Neural crest cell (in vitro differentiated cells): ENCODE data around the gene REX1BD. TPM values are rescaled to one million over a fixed set of nuclear protein-coding genes. Genes with fewer than 3 reads are reported as not detected.
A peak's percentile ranks its signal among the peaks of the same experiment; 100 is the strongest.

Experiments used
- DNase-seq: peaks from one replicate; pipeline ENCODE4 v3.0.0; 2021; ENCODE audit warnings: low read depth, mixed read lengths, low spot score
- H3K27ac Mint-ChIP-seq: one replicate; pipeline ENCODE4 v1.8.0; 2021; ENCODE audit warnings: mild to moderate bottlenecking, mixed read lengths; ENCODE audit not compliant: unreplicated experiment
- H3K27me3 Mint-ChIP-seq: 2 replicates; pipeline ENCODE4 v1.8.0; 2021; ENCODE audit warnings: low read depth, mild to moderate bottlenecking, mixed read lengths
- H3K36me3 Mint-ChIP-seq: 2 replicates; pipeline ENCODE4 v1.8.0; 2021; ENCODE audit warnings: low read depth, mild to moderate bottlenecking, mixed read lengths
- H3K4me1 Mint-ChIP-seq: 2 replicates; pipeline ENCODE4 v1.8.0; 2021; ENCODE audit warnings: mixed read lengths
- H3K4me3 Mint-ChIP-seq: one replicate; pipeline ENCODE4 v1.8.0; 2021; ENCODE audit warnings: mild to moderate bottlenecking, mixed read lengths
- H3K9me3 Mint-ChIP-seq: 2 replicates; pipeline ENCODE4 v1.8.0; 2021; ENCODE audit warnings: mixed read lengths
- total RNA-seq: library from RNA; stranded (reverse); gene quantifications from 2 replicates; pipeline ENCODE4 v1.2.1, GENCODE V29; 2021
- TF ChIP-seq, protein P1 (sequence below): fragments of 200-600 bp; sonication (generic); conservative IDR thresholded peaks from 2 replicates; pipeline ENCODE4 v1.5.0; 2021; ENCODE audit warnings: antibody characterized with exemption, mild to moderate bottlenecking

REX1BD gene
- total RNA-seq, 1 donor from 2014 or later = 71.9 TPM

DNA sequence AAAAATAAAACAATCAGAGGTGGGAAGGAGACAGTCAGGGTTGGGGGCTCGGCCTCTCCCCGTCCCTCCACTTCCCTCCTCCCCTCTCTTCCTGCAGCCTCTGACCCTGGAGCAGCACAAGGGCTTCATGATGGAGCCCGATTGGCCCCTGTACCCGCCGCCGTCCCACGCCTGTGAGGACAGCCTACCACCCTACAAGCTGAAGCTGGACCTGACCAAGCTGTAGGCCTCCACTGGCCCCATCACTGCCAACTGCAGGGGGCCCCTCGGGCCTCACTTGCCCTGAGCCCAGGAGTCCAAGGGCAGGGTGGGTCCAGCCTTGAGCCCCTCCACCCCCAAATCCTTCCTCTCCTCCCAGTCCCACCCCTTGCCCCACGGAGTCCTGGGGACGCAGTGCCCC, 31.7 kb downstream of the REX1BD start:
- DNase-seq = no peak
- no peaks in the 10 kb centered on the region for H3K4me1 Mint-ChIP-seq
- H3K27me3 Mint-ChIP-seq = peaks cover 21% of the 10 kb centered on the region
- TF ChIP-seq, protein P1, sequence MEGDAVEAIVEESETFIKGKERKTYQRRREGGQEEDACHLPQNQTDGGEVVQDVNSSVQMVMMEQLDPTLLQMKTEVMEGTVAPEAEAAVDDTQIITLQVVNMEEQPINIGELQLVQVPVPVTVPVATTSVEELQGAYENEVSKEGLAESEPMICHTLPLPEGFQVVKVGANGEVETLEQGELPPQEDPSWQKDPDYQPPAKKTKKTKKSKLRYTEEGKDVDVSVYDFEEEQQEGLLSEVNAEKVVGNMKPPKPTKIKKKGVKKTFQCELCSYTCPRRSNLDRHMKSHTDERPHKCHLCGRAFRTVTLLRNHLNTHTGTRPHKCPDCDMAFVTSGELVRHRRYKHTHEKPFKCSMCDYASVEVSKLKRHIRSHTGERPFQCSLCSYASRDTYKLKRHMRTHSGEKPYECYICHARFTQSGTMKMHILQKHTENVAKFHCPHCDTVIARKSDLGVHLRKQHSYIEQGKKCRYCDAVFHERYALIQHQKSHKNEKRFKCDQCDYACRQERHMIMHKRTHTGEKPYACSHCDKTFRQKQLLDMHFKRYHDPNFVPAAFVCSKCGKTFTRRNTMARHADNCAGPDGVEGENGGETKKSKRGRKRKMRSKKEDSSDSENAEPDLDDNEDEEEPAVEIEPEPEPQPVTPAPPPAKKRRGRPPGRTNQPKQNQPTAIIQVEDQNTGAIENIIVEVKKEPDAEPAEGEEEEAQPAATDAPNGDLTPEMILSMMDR = no peak
- peaks cover 5% of the 10 kb centered on the region for H3K9me3 Mint-ChIP-seq
- H3K4me3 Mint-ChIP-seq = no peak overlapping the region
- no peaks in the 10 kb centered on the region for H3K36me3 Mint-ChIP-seq
- no peak overlapping the region for H3K27ac Mint-ChIP-seq

DNA sequence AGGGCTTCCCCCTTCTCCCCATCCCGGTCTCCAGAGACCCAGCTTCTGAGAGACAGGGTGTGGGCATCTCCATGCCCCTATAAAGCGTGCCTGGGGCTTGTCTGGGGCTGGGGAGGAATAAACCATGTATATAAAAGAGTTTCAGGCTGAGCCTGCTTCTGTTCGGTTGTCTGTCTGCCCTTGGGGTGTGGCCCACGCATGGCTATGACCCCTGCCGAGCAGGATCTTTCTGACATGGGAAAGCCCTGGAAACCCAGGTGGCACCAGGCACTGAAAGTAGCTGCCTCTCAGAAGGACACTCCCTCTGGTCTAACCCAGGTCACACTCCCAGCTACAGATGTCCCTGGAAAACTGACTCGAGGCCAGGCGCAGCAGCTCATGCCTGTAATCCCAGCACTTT, 32.3 kb downstream of the REX1BD start:
- H3K4me3 Mint-ChIP-seq = no peak overlapping the region
- TF ChIP-seq, protein P1 = no peak
- no peaks in the 10 kb centered on the region for H3K36me3 Mint-ChIP-seq
- no peak overlapping the region for H3K27ac Mint-ChIP-seq
- H3K9me3 Mint-ChIP-seq = peaks cover 5% of the 10 kb centered on the region
- no peaks in the 10 kb centered on the region for H3K4me1 Mint-ChIP-seq
- H3K27me3 Mint-ChIP-seq = peaks cover 15% of the 10 kb centered on the region
- DNase-seq = no peak

DNA sequence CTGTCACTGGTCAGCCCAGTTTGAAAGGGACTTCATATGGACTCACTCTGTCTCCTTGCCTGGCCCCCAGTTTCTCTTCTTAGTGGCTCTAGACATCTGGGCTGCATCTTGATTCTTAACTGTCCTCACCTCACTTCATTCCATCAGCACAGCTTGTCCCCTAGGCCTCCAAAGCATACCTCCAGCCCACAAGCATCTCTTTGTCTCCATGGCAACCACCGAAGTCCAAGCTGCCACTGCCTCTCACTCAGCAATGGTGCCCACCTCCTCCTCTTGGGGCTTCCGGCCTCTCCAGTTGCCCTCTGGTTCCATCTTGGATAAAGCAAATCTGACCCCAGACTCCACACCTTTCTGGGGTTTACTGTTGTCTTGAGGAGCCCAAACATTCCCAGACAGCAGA, 38.3 kb downstream of the REX1BD start:
- H3K36me3 Mint-ChIP-seq = no peaks in the 10 kb centered on the region
- H3K4me1 Mint-ChIP-seq = peaks cover 16% of the 10 kb centered on the region
- peaks cover 2% of the 10 kb centered on the region for H3K27me3 Mint-ChIP-seq
- no peak overlapping the region for H3K4me3 Mint-ChIP-seq
- H3K27ac Mint-ChIP-seq = no peak overlapping the region
- DNase-seq = no peak
- H3K9me3 Mint-ChIP-seq = no peaks in the 10 kb centered on the region
- TF ChIP-seq, protein P1 = no peak

DNA sequence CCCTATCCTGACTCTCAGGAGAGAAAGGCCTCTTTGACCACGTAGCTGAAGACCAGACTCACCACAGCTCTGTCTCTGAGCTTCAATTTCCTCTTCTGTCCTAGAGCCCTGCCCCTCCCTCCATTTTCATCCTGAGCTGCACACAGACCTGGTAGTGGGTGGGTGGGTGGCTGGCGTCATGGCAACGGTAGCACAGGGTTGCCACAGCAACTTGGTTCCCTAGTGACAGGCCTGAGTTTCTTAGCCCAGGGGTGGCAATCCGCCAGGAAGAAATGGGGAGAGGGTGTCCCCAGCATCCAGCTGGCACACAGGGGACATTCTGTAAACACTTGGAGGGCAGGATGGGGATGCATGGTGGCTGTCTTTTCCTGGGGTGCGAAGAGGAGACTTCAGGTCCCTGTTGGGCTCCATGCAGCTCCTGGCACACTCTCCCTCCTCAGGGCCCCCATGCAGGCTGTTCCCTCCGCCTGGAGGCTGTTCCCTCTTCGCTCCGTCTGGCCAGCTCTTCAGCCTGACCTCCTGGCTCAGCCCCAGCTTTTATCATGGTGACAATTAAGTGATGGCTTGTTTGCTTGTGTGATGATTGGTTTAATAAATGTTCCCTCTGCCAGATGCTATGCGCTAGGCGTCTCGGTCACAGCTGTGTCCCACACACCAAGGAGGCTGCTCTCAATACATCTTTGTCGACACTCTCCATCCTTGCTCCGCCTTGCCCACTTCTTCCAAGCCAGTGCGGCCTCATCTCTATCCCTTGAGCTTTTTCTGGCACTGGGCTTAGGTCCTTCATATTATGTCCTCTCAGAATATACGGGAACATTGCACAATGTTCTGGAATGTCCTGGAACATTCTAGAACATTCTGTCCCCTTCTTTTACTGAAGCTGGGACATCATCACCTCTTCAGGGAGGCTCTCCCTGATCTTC, 40.8 kb downstream of the REX1BD start:
- Mint-ChIP-seq H3K36me3 (no peaks in the 10 kb centered on the region), H3K4me3 (no peak overlapping the region), H3K4me1 (peaks cover 16% of the 10 kb centered on the region), H3K9me3 (no peaks in the 10 kb centered on the region), H3K27me3 (no peaks in the 10 kb centered on the region), H3K27ac (no peak overlapping the region)
- DNase-seq = no peak
- TF ChIP-seq, protein P1 = no peak

- peak overlapping the region; percentile 19 for H3K4me3 Mint-ChIP-seq
- DNase-seq = no peak
- no peaks in the 10 kb centered on the region for H3K27me3 Mint-ChIP-seq
- peaks cover 31% of the 10 kb centered on the region for H3K4me1 Mint-ChIP-seq
- H3K27ac Mint-ChIP-seq = no peak overlapping the region
- TF ChIP-seq, protein P1 = no peak
- H3K9me3 Mint-ChIP-seq = no peaks in the 10 kb centered on the region
- H3K36me3 Mint-ChIP-seq = no peaks in the 10 kb centered on the region
These were observed 44.7 kb downstream of the REX1BD start for GRCh38 chr19:18633321-18633720.
